Ishikawa (cell line): ENCODE measurements around the gene SPCS3.

ENCODE experiments used
- CEBPB ChIP-seq: IDR thresholded peaks from 2 replicates; pipeline ENCODE4 v1.6.1; 2012
- CREB1 ChIP-seq: IDR thresholded peaks from 2 replicates; pipeline ENCODE4 v1.6.1; 2012; ENCODE audit warnings: low read depth
- EGR1 ChIP-seq: IDR thresholded peaks from 2 replicates; pipeline ENCODE4 v1.6.1; 2012
- EP300 ChIP-seq: IDR thresholded peaks from 2 replicates; pipeline ENCODE4 v1.6.1; 2012; ENCODE audit warnings: borderline replicate concordance
- FOXM1 ChIP-seq: IDR thresholded peaks from 2 replicates; pipeline ENCODE4 v1.6.1; 2012; ENCODE audit warnings: low read depth, borderline replicate concordance
- MAX ChIP-seq: IDR thresholded peaks from 2 replicates; pipeline ENCODE4 v1.6.1; 2012
- RAD21 ChIP-seq: IDR thresholded peaks from 2 replicates; pipeline ENCODE4 v1.6.1; 2012; ENCODE audit warnings: low read depth
- REST ChIP-seq: IDR thresholded peaks from 2 replicates; pipeline ENCODE4 v1.6.1; 2012; ENCODE audit warnings: low read depth, mild to moderate bottlenecking
- TAF1 ChIP-seq: IDR thresholded peaks from 2 replicates; pipeline ENCODE4 v1.6.1; 2012; ENCODE audit warnings: low read depth, mild to moderate bottlenecking
- TCF12 ChIP-seq: IDR thresholded peaks from 2 replicates; pipeline ENCODE4 v1.6.1; 2012; ENCODE audit warnings: low read depth
- TEAD4 ChIP-seq: IDR thresholded peaks from 2 replicates; pipeline ENCODE4 v1.6.1; 2012
- USF1 ChIP-seq: IDR thresholded peaks from 2 replicates; pipeline ENCODE4 v1.6.1; 2012
- YY1 ChIP-seq: IDR thresholded peaks from 2 replicates; pipeline ENCODE4 v1.6.1; 2012; ENCODE audit warnings: low read depth
- ZBTB7A ChIP-seq: IDR thresholded peaks from 2 replicates; pipeline ENCODE4 v1.6.1; 2012; ENCODE audit warnings: low read depth

GRCh38 chr4:176343286-176343685 lies 23.5 kb downstream of the SPCS3 start:
- TF ChIP-seq RAD21, result no peak
- no peak for TF ChIP-seq EP300
- no peak for TF ChIP-seq FOXM1
- TF ChIP-seq MAX, result no peak
- no peak for TF ChIP-seq USF1
- no peak for TF ChIP-seq TAF1
- no peak for TF ChIP-seq EGR1
- TF ChIP-seq TCF12, result no peak
- no peak for TF ChIP-seq REST
- TF ChIP-seq ZBTB7A, result no peak
- TF ChIP-seq CEBPB, result no peak
- no peak for TF ChIP-seq TEAD4
- no peak for TF ChIP-seq YY1
- TF ChIP-seq CREB1, result no peak
